HCT116 (cell line): ENCODE measurements around the gene OTOP1. TPM values are rescaled to one million over a fixed set of nuclear protein-coding genes. Genes with fewer than 3 reads are reported as not detected.

Source experiments
- ATAC-seq: fragments of 200-7000 bp; cut with Tn5 transposase; 2 replicates; pipeline ENCODE4 v1.9.1; 2020; ENCODE audit warnings: mild to moderate bottlenecking, moderate library complexity
- BruUV-seq: library from RNA; stranded (reverse); fragments of 400-500 nt; replicated peaks from 2 replicates; lab custom pipeline; 2021; lab: Mats Ljungman, UMichigan
- CTCF ChIA-PET: fragments of 300-600 bp; sonication (Branson Sonifier 250); formaldehyde crosslinking; loops from one replicate; lab custom pipeline; 2021; ENCODE audit warnings: antibody characterized with exemption; lab: Charles Lee
- POLR2A ChIA-PET: fragments of 300-600, 350-600 bp; sonication (Branson Sonifier 250); formaldehyde crosslinking; loops from one replicate; lab custom pipeline; 2021; ENCODE audit warnings: antibody characterized with exemption; lab: Charles Lee
- RAD21 ChIA-PET, 2 experiments: fragments of 300-600 bp; sonication (Branson Sonifier 250); formaldehyde crosslinking; loops; one replicate each; lab custom pipeline; 2023; ENCODE audit warnings: low total read pairs in 2 of 2; ENCODE audit not compliant: uncharacterized antibody in 2 of 2, unreplicated experiment in 2 of 2, low non-redundant PET in 1 of 2; lab: Charles Lee
- DNase-seq: peaks from one replicate; pipeline ENCODE4 v3.0.0-alpha.2; 2010; ENCODE audit warnings: low read depth, low spot score
- H2AFZ ChIP-seq: fragments of 200-600 bp; shearing (Covaris generic), sonication (generic); 2 replicates; pipeline ENCODE4 v1.6.1; 2017; ENCODE audit warnings: low read depth, mixed run types, mixed read lengths, antibody characterized with exemption, low read length; ENCODE audit not compliant: poor library complexity, severe bottlenecking
- H3K27ac ChIP-seq: 2 replicates; pipeline ENCODE4 v1.5.1; 2012; ENCODE audit warnings: low read depth, low read length
- H3K27me3 ChIP-seq: fragments of 200-600 bp; sonication (generic); 2 replicates; pipeline ENCODE4 v1.6.1; 2016; ENCODE audit warnings: mixed run types, low read length, mixed read lengths; ENCODE audit not compliant: insufficient read depth
- H3K36me3 ChIP-seq, 2 experiments: fragments of 200-500 bp in 1 of 2; fragments of 200-600 bp in 1 of 2; sonication (Bioruptor generic) in 1 of 2; sonication (generic) in 1 of 2; 2 replicates each; pipeline versions ENCODE4 v1.5.1 to v1.6.1; 2014 to 2016; ENCODE audit warnings: low read length in 2 of 2, inconsistent platforms in 1 of 2, mixed read lengths in 1 of 2, mixed run types in 1 of 2; ENCODE audit not compliant: insufficient read depth in 2 of 2, control insufficient read depth in 1 of 2
- H3K4me1 ChIP-seq, 2 experiments: fragments of 200-600 bp in 1 of 2; sonication (generic) in 1 of 2; 2 replicates each; pipeline versions ENCODE4 v1.5.1 to v1.6.1; 2012 to 2017; ENCODE audit warnings: low read length in 2 of 2, inconsistent platforms in 1 of 2, mild to moderate bottlenecking in 1 of 2, mixed read lengths in 1 of 2, mixed run types in 1 of 2, moderate library complexity in 1 of 2; ENCODE audit not compliant: insufficient read depth in 2 of 2, control insufficient read depth in 1 of 2
- H3K4me2 ChIP-seq: fragments of 200-600 bp; sonication (generic); 2 replicates; pipeline ENCODE4 v1.6.1; 2017; ENCODE audit warnings: mixed run types, low read length, mixed read lengths
- H3K4me3 ChIP-seq, 2 experiments: fragments of 200-600 bp in 1 of 2; sonication (generic) in 1 of 2; replicated peaks in 1 of 2; 2 replicates each; pipeline ENCODE4 v1.5.1; 2011 to 2016; ENCODE audit warnings: low read length in 2 of 2, control low read depth in 1 of 2, low read depth in 1 of 2, mild to moderate bottlenecking in 1 of 2, mixed read lengths in 1 of 2, mixed run types in 1 of 2
- H3K79me2 ChIP-seq: fragments of 200-600 bp; sonication (generic); 2 replicates; pipeline ENCODE4 v1.6.1; 2017; ENCODE audit warnings: mild to moderate bottlenecking, mixed run types, low read length, moderate library complexity, mixed read lengths; ENCODE audit not compliant: insufficient read depth
- H3K9ac ChIP-seq: fragments of 200-600 bp; sonication (generic); 2 replicates; pipeline ENCODE4 v1.6.1; 2016; ENCODE audit warnings: low read length, mixed read lengths
- H3K9me2 ChIP-seq: fragments of 200-600 bp; sonication (generic), shearing (Covaris generic); 2 replicates; pipeline ENCODE4 v1.6.1; 2017; ENCODE audit warnings: mixed run types, mild to moderate bottlenecking, moderate library complexity; ENCODE audit not compliant: insufficient read depth
- H3K9me3 ChIP-seq, 2 experiments: fragments of 200-500 bp in 1 of 2; fragments of 200-600 bp in 1 of 2; sonication (Bioruptor generic) in 1 of 2; sonication (generic) in 1 of 2; 2 replicates each; pipeline ENCODE4 v1.6.1; 2014 to 2017; ENCODE audit warnings: low read length in 2 of 2, mixed read lengths in 2 of 2, inconsistent platforms in 1 of 2, low read depth in 1 of 2, mild to moderate bottlenecking in 1 of 2, mixed run types in 1 of 2, moderate library complexity in 1 of 2; ENCODE audit not compliant: control insufficient read depth in 1 of 2, insufficient read depth in 1 of 2
- H4K20me1 ChIP-seq: fragments of 200-600 bp; sonication (generic), shearing (Covaris generic); 2 replicates; pipeline ENCODE4 v1.6.1; 2017; ENCODE audit warnings: mixed run types, mild to moderate bottlenecking, moderate library complexity; ENCODE audit not compliant: insufficient read depth
- CBX3 ChIP-seq: IDR thresholded peaks from 2 replicates; pipeline ENCODE4 v1.6.1; 2012; ENCODE audit warnings: low read depth
- CEBPB ChIP-seq: IDR thresholded peaks from 2 replicates; pipeline ENCODE4 v1.6.1; 2012; ENCODE audit warnings: low read depth
- CTCF ChIP-seq, 3 experiments: fragments of 200-600 bp in 1 of 3; sonication (generic) in 1 of 3; IDR thresholded peaks in 2 of 3; conservative IDR thresholded peaks in 1 of 3; 2 replicates each; pipeline ENCODE4 v1.5.1; 2012 to 2017; ENCODE audit warnings: low read depth in 2 of 3, low read length in 2 of 3, antibody characterized with exemption in 1 of 3, borderline replicate concordance in 1 of 3, control low read depth in 1 of 3, mild to moderate bottlenecking in 1 of 3, mixed read lengths in 1 of 3, mixed run types in 1 of 3, moderate library complexity in 1 of 3; ENCODE audit not compliant: insufficient read depth in 1 of 3
- EGR1 ChIP-seq: IDR thresholded peaks from 2 replicates; pipeline ENCODE4 v1.6.1; 2012; ENCODE audit warnings: low read depth
- ELF1 ChIP-seq: IDR thresholded peaks from 2 replicates; pipeline ENCODE4 v1.6.1; 2012; ENCODE audit warnings: low read depth, borderline replicate concordance
- FOSL1 ChIP-seq: IDR thresholded peaks from 2 replicates; pipeline ENCODE4 v1.6.1; 2012; ENCODE audit warnings: low read depth
- JUND ChIP-seq: IDR thresholded peaks from 2 replicates; pipeline ENCODE4 v1.6.1; 2012
- MAX ChIP-seq: IDR thresholded peaks from 2 replicates; pipeline ENCODE4 v1.6.1; 2012
- POLR2A ChIP-seq: IDR thresholded peaks from 2 replicates; pipeline ENCODE4 v1.7.0; 2011; ENCODE audit warnings: borderline replicate concordance; ENCODE audit not compliant: insufficient read depth, insufficient read length; ENCODE audit errors: extremely low read depth
- POLR2AphosphoS5 ChIP-seq: IDR thresholded peaks from 2 replicates; pipeline ENCODE4 v1.6.1; 2011; ENCODE audit warnings: mild to moderate bottlenecking, low read depth, low read length, moderate library complexity
- REST ChIP-seq: IDR thresholded peaks from 2 replicates; pipeline ENCODE4 v1.6.1; 2012; ENCODE audit warnings: low read depth
- SRF ChIP-seq: IDR thresholded peaks from 2 replicates; pipeline ENCODE4 v1.6.1; 2012; ENCODE audit warnings: low read depth
- YY1 ChIP-seq: IDR thresholded peaks from 2 replicates; pipeline ENCODE4 v1.6.1; 2011; ENCODE audit warnings: low read length, low read depth, moderate library complexity, mild to moderate bottlenecking; ENCODE audit not compliant: insufficient replicate concordance; ENCODE audit errors: extremely low read depth
- ZFX ChIP-seq: fragments of 450-650 bp; IDR thresholded peaks from 2 replicates; pipeline ENCODE4 v1.6.1; 2017
- ZNF274 ChIP-seq: fragments of 200-500 bp; sonication (Bioruptor generic); IDR thresholded peaks from 2 replicates; pipeline ENCODE4 v1.6.1; 2014; ENCODE audit warnings: mild to moderate bottlenecking, low read depth, low read length, inconsistent platforms
- intact Hi-C: fragments of 100-400 bp; cut with micrococcal nuclease; formaldehyde crosslinking; loops from 2 replicates; pipeline ENCODE4 v1.10.0; 2022
- total RNA-seq: library from RNA; stranded (reverse); gene quantifications from one replicate; pipeline ENCODE4 v1.2.1, GENCODE V29; 2021; ENCODE audit not compliant: unreplicated experiment

OTOP1 gene
- total RNA-seq, 1 experiment from 2014 or later = not detected

GRCh38 chr4:4233610-4234009 is 6.9 kb upstream of the OTOP1 start:
- no peak for ATAC-seq
- RAD21 ChIA-PET = no interaction called here
- CTCF ChIA-PET = no interaction called here
- Histone ChIP-seq H3K27me3 (no peaks in the 10 kb centered on the region), H3K79me2 (no peaks in the 10 kb centered on the region), H3K9me3 (no peaks in the 10 kb centered on the region; a peak in 1 of 4 replicates), H3K36me3 (peaks cover 3 to 13% of the 10 kb centered on the region in 2 experiments), H3K9me2 (no peaks in the 10 kb centered on the region), H2AFZ (no peak overlapping the region), H4K20me1 (no peaks in the 10 kb centered on the region), H3K4me2 (no peak overlapping the region), H3K9ac (no peak overlapping the region), H3K4me3 (no peak overlapping the region), H3K27ac (no peak overlapping the region), H3K4me1 (no peaks in the 10 kb centered on the region)
- intact Hi-C loops = no loop called here
- no TSS peak for BruUV-seq
- POLR2A ChIA-PET = no interaction called here
- no peak for DNase-seq
- TF ChIP-seq ELF1 (no peak), ZNF274 (no peak), REST (no peak)

GRCh38 chr4:4228356-4228668 is 1.6 kb upstream of the OTOP1 start:
- H3K4me2 ChIP-seq = no peak overlapping the region
- H3K9me3 ChIP-seq = no peaks in the 10 kb centered on the region; a peak in 1 of 4 replicates
- H3K27me3 ChIP-seq = no peaks in the 10 kb centered on the region
- no peak overlapping the region for H3K9ac ChIP-seq
- ChIA-PET POLR2A (no interaction called here), RAD21 (no interaction called here), CTCF (no interaction called here)
- no TSS peak for BruUV-seq
- no peak overlapping the region for H3K4me3 ChIP-seq
- H2AFZ ChIP-seq = no peak overlapping the region
- no peaks in the 10 kb centered on the region for H3K36me3 ChIP-seq
- H3K9me2 ChIP-seq = no peaks in the 10 kb centered on the region
- H3K4me1 ChIP-seq = no peaks in the 10 kb centered on the region
- no peaks in the 10 kb centered on the region for H4K20me1 ChIP-seq
- H3K79me2 ChIP-seq = no peaks in the 10 kb centered on the region
- intact Hi-C loops = no loop called here
- DNase-seq (no peak), ATAC-seq (no peak)
- TF ChIP-seq EGR1 (no peak), ZFX (no peak), YY1 (no peak), MAX (no peak), POLR2AphosphoS5 (no peak), ELF1 (no peak), FOSL1 (no peak), CBX3 (no peak), CTCF (IDR thresholded peaks at IDR 0.05 in 2 of 3, conservative IDR thresholded peaks at IDR 0.05 in 1 of 3; ENCODE audit: borderline replicate concordance in 1 of 3, insufficient read depth in 1 of 3, low read depth in 2 of 3, low read length in 2 of 3) (no peak), JUND (no peak), CEBPB (no peak), SRF (no peak), POLR2A (no peak)
- no peak overlapping the region for H3K27ac ChIP-seq
